Nucleus accumbens (tissue), 56 donors: ENCODE measurements around the gene PSMG3.
A peak's percentile ranks its signal among the peaks of the same experiment; 100 is the strongest.

ENCODE experiments used
- DNase-seq, 56 donors: peaks; one replicate each; lab custom pipeline; 2025; lab: John Stamatoyannopoulos, UW

The PSMG3 gene

DNA sequence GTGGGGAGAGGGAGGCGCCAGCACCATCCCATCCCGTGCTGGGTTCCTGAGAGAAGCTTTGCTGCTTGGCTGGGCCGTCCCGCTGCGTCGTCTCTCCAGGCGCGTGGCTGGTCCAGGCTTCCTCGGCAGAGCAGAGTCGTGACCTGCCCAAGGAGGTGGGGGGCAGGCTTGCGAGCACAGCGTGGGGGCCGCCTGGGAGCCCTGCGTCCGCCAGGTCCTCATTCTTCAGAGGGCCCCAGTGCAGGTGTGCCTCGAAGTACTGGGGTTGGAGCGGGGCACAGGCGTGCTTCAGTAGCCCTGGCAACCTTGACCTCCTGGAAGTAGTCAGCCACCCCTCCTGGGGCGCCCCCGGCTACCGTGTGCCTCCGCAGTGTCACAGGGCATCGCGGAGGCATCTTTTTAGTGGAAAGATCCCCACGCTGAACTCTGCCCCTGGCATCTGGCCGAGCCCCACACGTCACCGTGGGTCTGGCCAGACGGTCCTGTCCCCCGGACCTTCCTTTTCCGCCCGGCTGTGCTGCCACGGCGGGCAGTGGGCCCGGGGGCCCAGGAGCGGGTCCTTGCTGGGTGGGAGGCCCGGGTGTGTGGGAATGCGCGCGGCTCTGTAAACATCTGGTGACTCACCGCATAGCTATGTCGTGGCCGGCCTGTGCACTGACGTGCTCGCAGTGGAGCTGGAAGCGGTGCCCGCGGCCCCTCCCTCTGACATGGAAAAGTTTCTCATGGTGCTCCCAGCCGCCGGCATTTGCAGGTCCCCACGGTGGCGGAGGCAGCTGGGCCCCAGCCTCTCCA, 32.9 kb downstream of the PSMG3 start:
- DNase-seq, result peak in 26 of 56 donors; percentile 17 to 94 (median 42)

- DNase-seq, result no peak
Observed at GRCh38 chr7:1536455-1536742, 33.4 kb downstream of the PSMG3 start.

- DNase-seq, result no peak
Observed at GRCh38 chr7:1535701-1536454, 34.0 kb downstream of the PSMG3 start.

DNA sequence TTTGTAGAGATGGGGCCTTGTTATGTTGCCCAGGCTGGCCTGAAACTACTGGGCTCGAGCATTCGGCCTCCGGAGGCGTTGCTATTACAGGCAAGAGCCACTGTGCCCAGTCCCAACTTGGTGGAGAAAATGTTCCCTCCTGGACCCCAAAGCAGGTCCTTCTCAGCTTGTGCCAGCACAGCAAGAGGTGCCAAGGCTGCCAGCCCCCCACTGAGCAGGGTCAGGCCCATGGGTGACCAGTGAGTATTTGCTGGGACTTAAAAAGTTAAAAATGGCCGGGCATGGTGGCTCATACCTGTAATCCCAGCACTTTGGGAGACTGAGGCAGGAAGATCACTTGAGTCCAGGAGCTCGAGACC, 34.8 kb downstream of the PSMG3 start:
- no peak for DNase-seq

- no peak for DNase-seq
Observed at GRCh38 chr7:1534330-1535099, 35.3 kb downstream of the PSMG3 start.

DNA sequence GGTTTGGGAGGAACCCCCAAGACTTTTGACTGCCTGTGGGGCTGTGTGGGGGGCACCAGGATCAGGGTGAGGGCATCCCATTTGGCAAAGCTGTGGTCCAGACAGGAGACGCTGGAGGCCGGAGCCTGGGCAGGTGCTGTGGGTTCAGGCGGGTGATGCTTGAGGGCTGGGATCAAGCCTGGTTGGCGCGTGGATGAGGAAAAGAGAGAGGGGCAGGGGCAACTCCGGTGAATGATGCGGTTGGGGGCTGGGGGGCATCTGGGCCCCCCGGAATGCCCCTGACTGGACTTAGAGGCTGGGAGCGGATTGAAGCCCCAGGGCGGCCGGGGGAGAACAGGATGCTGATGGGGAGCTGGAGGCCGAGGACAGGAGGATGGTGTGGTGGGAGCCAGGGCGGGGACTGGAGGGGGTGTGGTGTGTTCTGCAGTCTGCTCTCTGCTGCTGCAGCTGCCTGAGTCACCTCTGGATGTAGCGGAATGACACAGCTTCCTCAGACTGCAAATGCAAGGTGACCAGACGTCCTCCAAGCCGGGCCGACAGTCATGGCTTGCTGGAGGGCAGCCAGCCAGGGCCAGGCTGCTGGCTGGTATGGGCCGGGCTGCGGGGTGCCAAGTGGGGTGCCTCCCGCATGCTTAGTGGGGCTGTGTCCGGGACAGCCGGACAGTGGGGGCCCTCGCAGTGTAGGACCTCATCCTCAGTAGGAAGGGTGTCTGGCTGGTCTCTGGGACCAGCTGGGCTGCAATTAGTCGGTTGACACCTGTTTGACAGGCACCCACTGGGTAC, 36.1 kb downstream of the PSMG3 start:
- peak in 1 of 56 donors; percentile 23 for DNase-seq

GRCh38 chr7:1533255-1533546, 36.6 kb downstream of the PSMG3 start:
- no peak for DNase-seq

GRCh38 chr7:1532456-1533254, 37.2 kb downstream of the PSMG3 start:
- DNase-seq, result peak in 16 of 56 donors; percentile 23 to 77 (median 42)

DNA sequence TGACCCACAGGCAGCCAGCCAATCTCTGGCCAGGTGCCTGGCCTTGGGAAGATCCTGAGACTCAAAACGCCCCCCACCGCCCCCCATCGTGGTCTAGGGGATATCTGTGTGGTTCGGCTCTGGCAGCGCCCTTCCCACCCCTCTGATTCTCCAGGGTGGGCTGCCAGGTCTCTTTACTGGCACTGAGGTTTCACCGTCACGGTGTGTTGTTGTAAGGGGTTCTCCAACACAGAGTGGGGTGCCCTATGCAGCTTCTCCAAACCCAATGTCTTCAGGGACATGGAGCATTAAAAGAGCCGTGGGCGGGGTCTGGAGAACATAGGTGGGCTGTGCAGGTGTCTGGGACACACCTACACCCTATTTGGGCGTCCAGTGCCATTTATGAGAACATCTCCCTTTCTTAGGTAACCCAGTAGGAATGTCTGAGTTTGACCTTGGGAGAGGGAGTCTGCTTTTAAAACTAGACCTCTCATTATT, 37.8 kb downstream of the PSMG3 start:
- DNase-seq, result no peak

GRCh38 chr7:1531263-1531978, 38.4 kb downstream of the PSMG3 start:
- DNase-seq, result peak in 7 of 56 donors; percentile 10 to 52 (median 39)

- DNase-seq, result no peak
Observed at GRCh38 chr7:1530946-1531262, 38.9 kb downstream of the PSMG3 start.

GRCh38 chr7:1529383-1530116, 40.3 kb downstream of the PSMG3 start:
- DNase-seq, result no peak

GRCh38 chr7:1526271-1526754, 43.5 kb downstream of the PSMG3 start:
- DNase-seq, result no peak

DNA sequence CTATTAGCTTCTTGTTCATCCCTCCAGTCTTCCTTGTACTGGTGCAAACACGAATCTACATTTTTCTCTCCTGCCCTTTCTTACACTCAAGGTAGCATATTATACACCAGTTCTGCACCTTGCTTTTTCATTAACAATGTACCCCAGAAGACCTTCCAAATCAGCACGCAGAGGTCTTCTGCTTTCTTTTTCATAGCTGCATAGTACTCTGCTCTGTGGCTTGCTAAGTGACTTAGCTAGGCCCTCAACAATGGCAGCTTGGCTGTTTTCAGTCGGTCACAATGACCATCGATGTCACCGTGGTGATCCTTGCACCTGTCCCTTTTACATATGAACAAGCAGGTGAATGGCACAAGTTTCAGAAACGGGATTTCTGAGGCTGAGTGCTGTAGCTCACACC, 44.4 kb downstream of the PSMG3 start:
- no peak for DNase-seq

GRCh38 chr7:1523844-1524243, 46.0 kb downstream of the PSMG3 start:
- no peak for DNase-seq

- no peak for DNase-seq
Observed at GRCh38 chr7:1523208-1523607, 46.6 kb downstream of the PSMG3 start.

DNA sequence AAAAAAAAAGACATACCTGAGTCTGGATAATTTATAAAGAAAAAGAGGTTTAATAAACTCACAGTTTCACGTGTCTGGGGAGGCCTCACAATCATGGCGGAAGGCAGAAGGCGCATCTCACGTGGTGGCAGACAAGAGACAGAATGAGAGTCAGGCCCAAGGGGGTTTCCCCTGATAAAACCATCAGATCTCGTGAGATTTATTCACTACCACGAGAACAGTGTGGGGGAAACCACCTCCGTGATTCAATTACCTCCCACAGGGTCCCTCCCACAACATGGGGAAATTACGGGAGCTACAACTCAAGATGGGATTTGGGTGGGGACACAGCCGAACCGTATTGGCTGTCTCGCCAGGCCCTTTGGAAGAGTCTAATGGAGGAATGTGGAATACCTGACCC, 48.4 kb downstream of the PSMG3 start:
- no peak for DNase-seq

DNA sequence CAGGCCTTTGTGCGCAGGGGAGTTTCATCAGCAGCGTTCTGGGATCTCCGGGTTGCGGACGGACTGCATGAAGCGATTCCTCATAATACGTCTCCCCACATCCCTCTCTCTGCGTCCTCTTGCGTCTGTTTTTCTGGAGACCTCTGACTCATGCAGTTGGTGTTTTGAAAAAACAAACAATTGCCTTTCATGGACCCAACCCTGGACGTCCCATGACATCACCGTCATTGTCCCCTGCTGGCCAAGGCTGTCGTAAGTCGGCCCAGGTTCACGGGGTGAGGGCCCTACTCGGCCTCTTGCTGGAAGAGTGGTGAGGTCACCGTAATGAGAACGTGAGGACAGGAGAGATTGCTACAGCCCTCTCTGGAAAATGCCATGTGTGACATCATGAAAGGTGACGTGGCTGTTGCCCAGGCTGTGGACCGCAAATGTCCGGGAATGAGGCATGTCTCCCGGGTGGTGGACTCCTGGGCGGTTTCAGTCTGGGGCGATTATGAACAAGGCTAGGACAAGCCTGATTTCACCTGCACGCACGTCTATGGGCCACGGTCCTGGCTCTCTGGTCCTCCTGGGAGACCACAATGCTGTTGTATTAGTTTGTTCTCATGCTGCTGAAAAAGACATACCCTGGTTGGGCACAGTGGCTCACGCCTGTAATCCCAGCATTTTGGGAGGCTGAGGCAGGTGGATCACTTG, 49.1 kb downstream of the PSMG3 start:
- DNase-seq, result no peak
